K562 (cell line): ENCODE measurements around the gene CHD2. TPM values are rescaled to one million over a fixed set of nuclear protein-coding genes. Genes with fewer than 3 reads are reported as not detected.

ENCODE experiments used
- ATAC-seq: fragments of 200-7000 bp; cut with Tn5 transposase; 3 replicates; pipeline ENCODE4 v1.9.1; 2020; ENCODE audit warnings: moderate library complexity
- BruUV-seq: library from RNA; stranded (reverse); fragments of 400-500 nt; replicated peaks from 2 replicates; lab custom pipeline; 2021; lab: Mats Ljungman, UMichigan
- CTCF ChIA-PET: fragments of 300-600 bp; formaldehyde crosslinking; extraction: SDS; loops from one replicate; lab custom pipeline; 2021; ENCODE audit warnings: low intra/inter-chr PET ratio; lab: Yijun Ruan, JAX
- POLR2A ChIA-PET: fragments of 300-600, 350-650 bp; sonication (Branson Sonifier 250); formaldehyde crosslinking; extraction: SDS; loops from one replicate; lab custom pipeline; 2021; ENCODE audit warnings: antibody characterized with exemption, inconsistent platforms; lab: Yijun Ruan, JAX
- DNase-seq, 4 experiments: peaks; one replicate each; pipeline versions ENCODE4 v3.0.0 to v3.0.0-alpha.2; 2011 to 2018; ENCODE audit warnings: low spot score in 3 of 4, mixed read lengths in 3 of 4; ENCODE audit errors: extremely low read depth in 1 of 4
- FAIRE-seq: peaks from 2 replicates; lab custom pipeline; 2011; peaks lifted over from hg19 to GRCh38; lab: Jason Lieb, UNC
- H2AFZ ChIP-seq: 2 replicates; pipeline ENCODE4 v1.6.0; 2011; ENCODE audit warnings: low read depth, low read length, control low read depth, inconsistent platforms
- H3K27ac ChIP-seq: fragments of 200-600 bp; 3 replicates; pipeline ENCODE4 v1.8.0; 2011; ENCODE audit warnings: low read depth, mild to moderate bottlenecking, control low read depth, inconsistent platforms, low read length, moderate library complexity, mixed read lengths; ENCODE audit errors: extremely low read depth
- H3K27me3 ChIP-seq, 2 experiments: fragments of 300-600 bp in 1 of 2; 2 replicates in 1 of 2; 3 replicates in 1 of 2; pipeline versions ENCODE4 v1.6.0 to v1.8.0; 2011; ENCODE audit warnings: inconsistent platforms in 2 of 2, low read length in 2 of 2, mild to moderate bottlenecking in 1 of 2, mixed read lengths in 1 of 2, moderate library complexity in 1 of 2; ENCODE audit not compliant: control insufficient read depth in 2 of 2, insufficient read depth in 2 of 2
- H3K36me3 ChIP-seq: fragments of 300-600 bp; 3 replicates; pipeline ENCODE4 v1.8.0; 2011; ENCODE audit warnings: mild to moderate bottlenecking, low read length, inconsistent platforms; ENCODE audit not compliant: control insufficient read depth, insufficient read depth
- H3K4me1 ChIP-seq, 2 experiments: fragments of 200-600 bp in 1 of 2; replicated peaks in 1 of 2; 2 replicates in 1 of 2; 3 replicates in 1 of 2; pipeline versions ENCODE4 v1.5.1 to v1.8.0; 2011; ENCODE audit warnings: inconsistent platforms in 2 of 2, low read length in 2 of 2, mild to moderate bottlenecking in 1 of 2, mixed read lengths in 1 of 2, moderate library complexity in 1 of 2; ENCODE audit not compliant: control insufficient read depth in 2 of 2, insufficient read depth in 2 of 2
- H3K4me2 ChIP-seq: 2 replicates; pipeline ENCODE4 v1.6.1; 2011; ENCODE audit warnings: low read length, control low read depth, inconsistent platforms, mixed read lengths; ENCODE audit not compliant: insufficient read depth
- H3K4me3 ChIP-seq: fragments of 200-600 bp; sonication (generic), shearing (Covaris generic); 2 replicates; pipeline ENCODE4 v1.5.1; 2016; ENCODE audit warnings: control low read depth, inconsistent platforms
- H3K79me2 ChIP-seq: fragments of 200-600 bp; 3 replicates; pipeline ENCODE4 v1.8.0; 2011; ENCODE audit warnings: low read length, inconsistent platforms; ENCODE audit not compliant: control insufficient read depth, insufficient read depth
- H3K9ac ChIP-seq, 2 experiments: 2 replicates each; pipeline versions ENCODE4 v1.6.0 to v1.6.1; 2011; ENCODE audit warnings: low read depth in 2 of 2, low read length in 2 of 2, control low read depth in 1 of 2, inconsistent platforms in 1 of 2, mild to moderate bottlenecking in 1 of 2, mixed read lengths in 1 of 2; ENCODE audit not compliant: insufficient read depth in 1 of 2
- H3K9me1 ChIP-seq: one replicate; pipeline ENCODE4 v1.6.0; 2011; ENCODE audit warnings: inconsistent platforms, mild to moderate bottlenecking, low read length, moderate library complexity; ENCODE audit not compliant: control insufficient read depth, insufficient read depth
- H3K9me3 ChIP-seq: replicated peaks from 2 replicates; pipeline ENCODE4 v1.5.1; 2011; ENCODE audit warnings: low read depth, low read length, inconsistent platforms; ENCODE audit not compliant: control insufficient read depth, insufficient read depth
- H4K20me1 ChIP-seq: replicated peaks from 2 replicates; pipeline ENCODE4 v1.6.1; 2011; ENCODE audit warnings: low read length, inconsistent platforms, mixed read lengths; ENCODE audit not compliant: control insufficient read depth, insufficient read depth
- BCL6 ChIP-seq: fragments of 250-450 bp; sonication (Bioruptor Pico); IDR thresholded peaks from 2 replicates; pipeline ENCODE4 v1.4.0; 2020
- CXXC5 ChIP-seq: fragments of 250-450 bp; sonication (Bioruptor Pico); IDR thresholded peaks from 2 replicates; pipeline ENCODE4 v1.8.0; 2022; ENCODE audit warnings: inconsistent platforms, mild to moderate bottlenecking, moderate library complexity
- EZH2 ChIP-seq: IDR thresholded peaks from 2 replicates; pipeline ENCODE4 v1.6.1; 2012; ENCODE audit warnings: low read depth, mild to moderate bottlenecking, inconsistent platforms, low read length, borderline replicate concordance
- HMGN3 ChIP-seq: IDR thresholded peaks from 2 replicates; pipeline ENCODE4 v1.6.1; 2011; ENCODE audit warnings: borderline replicate concordance, low read depth, mild to moderate bottlenecking, mixed read lengths, low read length; ENCODE audit not compliant: insufficient read length; ENCODE audit errors: extremely low read depth
- L3MBTL2 ChIP-seq: fragments of 450-650 bp; IDR thresholded peaks from 2 replicates; pipeline ENCODE4 v1.6.1; 2016; ENCODE audit warnings: mild to moderate bottlenecking, moderate library complexity
- RBFOX2 ChIP-seq: fragments of 200-400 bp; formaldehyde crosslinking; IDR thresholded peaks from 2 replicates; pipeline ENCODE4 v1.6.1; 2017; ENCODE audit warnings: low read depth, mild to moderate bottlenecking, low read length, moderate library complexity
- SRF ChIP-seq, 2 experiments: fragments of 250-450, 450-650 bp in 1 of 2; sonication (Bioruptor Pico) in 1 of 2; sonication (generic) in 1 of 2; formaldehyde crosslinking; IDR thresholded peaks; 2 replicates each; pipeline versions ENCODE4 v1.5.0 to v1.5.1; 2020 to 2022; ENCODE audit warnings: mild to moderate bottlenecking in 1 of 2, missing genetic modification reagents in 1 of 2
- TAF9B ChIP-seq: fragments of 450-650 bp; IDR thresholded peaks from 2 replicates; pipeline ENCODE4 v1.6.1; 2018; ENCODE audit warnings: mild to moderate bottlenecking; ENCODE audit not compliant: partially characterized antibody
- TAL1 ChIP-seq: fragments of 450-650 bp; IDR thresholded peaks from 2 replicates; pipeline ENCODE4 v1.6.1; 2016; ENCODE audit warnings: mild to moderate bottlenecking
- TEAD1 ChIP-seq, 2 experiments: fragments of 450-650 bp in 1 of 2; sonication (generic) in 1 of 2; formaldehyde crosslinking; IDR thresholded peaks; 2 replicates each; pipeline versions ENCODE4 v1.4.0 to v1.8.0; 2020 to 2022; ENCODE audit warnings: mild to moderate bottlenecking in 2 of 2, missing genetic modification reagents in 1 of 2
- XRCC5 ChIP-seq: fragments of 200-400 bp; formaldehyde crosslinking; IDR thresholded peaks from 2 replicates; pipeline ENCODE4 v1.6.1; 2017; ENCODE audit warnings: low read depth, mild to moderate bottlenecking, low read length
- ZFP30 ChIP-seq: fragments of 250-450 bp; sonication (Bioruptor Pico); IDR thresholded peaks from 2 replicates; pipeline ENCODE4 v1.8.0; 2022; ENCODE audit warnings: moderate library complexity, mild to moderate bottlenecking, inconsistent platforms, borderline replicate concordance
- ZKSCAN8 ChIP-seq: fragments of 200-800 bp; sonication (Bioruptor generic); IDR thresholded peaks from 2 replicates; pipeline ENCODE4 v1.6.1; 2016; ENCODE audit warnings: missing genetic modification characterization, missing compliant biosample characterization
- ZNF239 ChIP-seq: fragments of 250-450 bp; sonication (Bioruptor Pico); IDR thresholded peaks from 2 replicates; pipeline ENCODE4 v1.4.0; 2020; ENCODE audit warnings: mild to moderate bottlenecking
- WGBS: fragments of 100-300 bp; shearing (Covaris generic); methylation state at CpG from one replicate; pipeline ENCODE4 v1.1.6; 2016; ENCODE audit warnings: low coverage, mixed read lengths; ENCODE audit not compliant: insufficient coverage; ENCODE audit errors: missing lambda C conversion rate; 5-methylcytosine and 5-hydroxymethylcytosine counted together
- in situ Hi-C: fragments of 300-500 bp; cut with MboI; formaldehyde crosslinking; loops from 4 replicates; pipeline ENCODE4 v1.15.0; 2018; ENCODE audit warnings: inconsistent platforms, mixed read lengths
- intact Hi-C: fragments of 100-400 bp; cut with micrococcal nuclease; formaldehyde crosslinking; loops from 2 replicates; pipeline ENCODE4 v1.14.2; 2022
- polyA plus RNA-seq, 8 experiments: library from polyadenylated mRNA; depleted of rRNA in 4 of 8; stranded (reverse) in 5 of 8; unstranded in 3 of 8; fragments of >200 nt; fragmentation: Nextera tagmentation in 2 of 8; fragmentation: Illumina TruSeq in 1 of 8; extraction: Ambion mirVana in 2 of 8; extraction: Trizol in 1 of 8; gene quantifications; 2 replicates each; pipeline versions ENCODE4 v1.2.1 to v1.2.3, GENCODE V29; 2011 to 2014; ENCODE audit warnings: inconsistent platforms in 1 of 8, missing spikeins in 1 of 8
- total RNA-seq, 7 experiments: library from RNA; depleted of rRNA in 6 of 7; stranded (reverse); fragments of >200 nt in 6 of 7; fragmentation: Illumina TruSeq in 2 of 7; extraction: Trizol in 2 of 7; gene quantifications; 2 replicates each; pipeline versions ENCODE4 v1.2.1 to v1.2.3, GENCODE V29; 2011 to 2021; ENCODE audit warnings: low replicate concordance in 1 of 7
- TF ChIP-seq, protein P1 (sequence below): fragments of 450-650 bp; IDR thresholded peaks from 2 replicates; pipeline ENCODE4 v1.7.1; 2018; ENCODE audit warnings: mild to moderate bottlenecking, low read depth; ENCODE audit not compliant: partially characterized antibody
- TF ChIP-seq, protein P2 (sequence below), 2 experiments: fragments of 450-650 bp; IDR thresholded peaks; 2 replicates each; pipeline ENCODE4 v1.6.1; 2016
- TF ChIP-seq, protein P3 (sequence below): sonication (generic); formaldehyde crosslinking; IDR thresholded peaks from 2 replicates; pipeline ENCODE4 v1.8.1; 2023; ENCODE audit warnings: mild to moderate bottlenecking, missing genetic modification reagents

Gene CHD2
- total and polyA plus RNA-seq, 9 of the 15 experiments (the other 6 are each of a cell fraction or from before 2014, with no cell fraction given): 38.9 to 70.8 (median 56.2) TPM

DNA sequence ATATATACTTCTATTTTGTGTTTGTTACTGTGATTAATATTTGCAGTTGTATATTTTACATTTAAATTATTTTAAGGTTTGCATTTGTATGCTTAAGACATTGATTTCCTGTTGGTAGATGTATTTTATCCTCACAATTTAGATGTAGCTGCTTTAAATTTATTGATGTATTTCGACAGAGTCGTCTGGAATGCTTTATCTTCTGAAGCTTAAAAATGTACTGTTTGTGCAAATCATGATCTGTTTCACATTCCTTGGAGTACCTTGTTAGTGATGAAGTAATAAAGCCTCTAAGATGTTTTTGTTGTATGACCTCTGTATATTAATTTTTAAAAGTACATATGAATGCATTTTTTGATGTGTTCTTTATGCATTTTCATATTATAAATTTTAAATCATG lies 1.9 kb downstream of the CHD2 start:
- H2AFZ ChIP-seq: no peak overlapping the region
- 0% methylated on average over 2 of the region's 2 CpGs for WGBS
- H3K9me3 ChIP-seq: no peaks in the 10 kb centered on the region
- H4K20me1 ChIP-seq: no peaks in the 10 kb centered on the region; the same call in 1 of the 2 replicates
- ATAC-seq (no peak), FAIRE-seq (no peak), DNase-seq (no peak)
- ChIA-PET CTCF (interaction anchor here (0.6 kb wide), 1 partner anchor 553 kb away, joined by 4 read pairs; no protein-coding TSS in a partner anchor), POLR2A (interaction anchor here (0.9 to 8.9 kb wide), 7 partner anchors 12 to 101 kb away, joined by 3 to 109 read pairs (median 23); no protein-coding TSS in a partner anchor)
- peaks cover 53% of the 10 kb centered on the region for H3K36me3 ChIP-seq
- in situ Hi-C loops: no loop called here
- peak overlapping the region; percentile 56 for H3K4me2 ChIP-seq
- peaks cover 0 to 3% of the 10 kb centered on the region in 2 experiments; a peak in 2 of 5 replicates for H3K4me1 ChIP-seq
- no peaks in the 10 kb centered on the region for H3K9me1 ChIP-seq
- intact Hi-C loops: loop anchor here (2.0 kb wide), 1 partner anchor 17 kb away; no protein-coding TSS in a partner anchor
- H3K27me3 ChIP-seq: no peaks in the 10 kb centered on the region
- peak overlapping the region in 1 of 2 experiments; percentile 98; a peak in 3 of 4 replicates for H3K9ac ChIP-seq
- peak overlapping the region; percentile 76 for H3K4me3 ChIP-seq
- BruUV-seq: no TSS peak
- H3K27ac ChIP-seq: peak overlapping the region; percentile 99; the same call in 2 of the 3 replicates
- H3K79me2 ChIP-seq: peaks cover 99% of the 10 kb centered on the region
- no peak for TF ChIP-seq XRCC5
- TF ChIP-seq, protein P1, sequence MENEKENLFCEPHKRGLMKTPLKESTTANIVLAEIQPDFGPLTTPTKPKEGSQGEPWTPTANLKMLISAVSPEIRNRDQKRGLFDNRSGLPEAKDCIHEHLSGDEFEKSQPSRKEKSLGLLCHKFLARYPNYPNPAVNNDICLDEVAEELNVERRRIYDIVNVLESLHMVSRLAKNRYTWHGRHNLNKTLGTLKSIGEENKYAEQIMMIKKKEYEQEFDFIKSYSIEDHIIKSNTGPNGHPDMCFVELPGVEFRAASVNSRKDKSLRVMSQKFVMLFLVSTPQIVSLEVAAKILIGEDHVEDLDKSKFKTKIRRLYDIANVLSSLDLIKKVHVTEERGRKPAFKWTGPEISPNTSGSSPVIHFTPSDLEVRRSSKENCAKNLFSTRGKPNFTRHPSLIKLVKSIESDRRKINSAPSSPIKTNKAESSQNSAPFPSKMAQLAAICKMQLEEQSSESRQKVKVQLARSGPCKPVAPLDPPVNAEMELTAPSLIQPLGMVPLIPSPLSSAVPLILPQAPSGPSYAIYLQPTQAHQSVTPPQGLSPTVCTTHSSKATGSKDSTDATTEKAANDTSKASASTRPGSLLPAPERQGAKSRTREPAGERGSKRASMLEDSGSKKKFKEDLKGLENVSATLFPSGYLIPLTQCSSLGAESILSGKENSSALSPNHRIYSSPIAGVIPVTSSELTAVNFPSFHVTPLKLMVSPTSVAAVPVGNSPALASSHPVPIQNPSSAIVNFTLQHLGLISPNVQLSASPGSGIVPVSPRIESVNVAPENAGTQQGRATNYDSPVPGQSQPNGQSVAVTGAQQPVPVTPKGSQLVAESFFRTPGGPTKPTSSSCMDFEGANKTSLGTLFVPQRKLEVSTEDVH: no peak
- no peak for TF ChIP-seq EZH2
- TF ChIP-seq ZKSCAN8 (CRISPR knock-in tag): peak; percentile 43; the same call in 1 of the 2 replicates
- TF ChIP-seq, protein P2, sequence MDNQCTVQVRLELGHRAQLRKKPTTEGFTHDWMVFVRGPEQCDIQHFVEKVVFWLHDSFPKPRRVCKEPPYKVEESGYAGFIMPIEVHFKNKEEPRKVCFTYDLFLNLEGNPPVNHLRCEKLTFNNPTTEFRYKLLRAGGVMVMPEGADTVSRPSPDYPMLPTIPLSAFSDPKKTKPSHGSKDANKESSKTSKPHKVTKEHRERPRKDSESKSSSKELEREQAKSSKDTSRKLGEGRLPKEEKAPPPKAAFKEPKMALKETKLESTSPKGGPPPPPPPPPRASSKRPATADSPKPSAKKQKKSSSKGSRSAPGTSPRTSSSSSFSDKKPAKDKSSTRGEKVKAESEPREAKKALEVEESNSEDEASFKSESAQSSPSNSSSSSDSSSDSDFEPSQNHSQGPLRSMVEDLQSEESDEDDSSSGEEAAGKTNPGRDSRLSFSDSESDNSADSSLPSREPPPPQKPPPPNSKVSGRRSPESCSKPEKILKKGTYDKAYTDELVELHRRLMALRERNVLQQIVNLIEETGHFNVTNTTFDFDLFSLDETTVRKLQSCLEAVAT (IDR thresholded peaks at IDR 0.05): peak; percentile 59 to 86; a peak in 3 of 4 replicates
- TF ChIP-seq ZNF239 (CRISPR knock-in tag): no peak
- no peak for TF ChIP-seq CXXC5 (CRISPR knock-in tag)
- TF ChIP-seq RBFOX2: peak; percentile 52; the same call in 1 of the 2 replicates
- no peak for TF ChIP-seq SRF (CRISPR knock-in tag; IDR thresholded peaks at IDR 0.05)
- TF ChIP-seq, protein P3, sequence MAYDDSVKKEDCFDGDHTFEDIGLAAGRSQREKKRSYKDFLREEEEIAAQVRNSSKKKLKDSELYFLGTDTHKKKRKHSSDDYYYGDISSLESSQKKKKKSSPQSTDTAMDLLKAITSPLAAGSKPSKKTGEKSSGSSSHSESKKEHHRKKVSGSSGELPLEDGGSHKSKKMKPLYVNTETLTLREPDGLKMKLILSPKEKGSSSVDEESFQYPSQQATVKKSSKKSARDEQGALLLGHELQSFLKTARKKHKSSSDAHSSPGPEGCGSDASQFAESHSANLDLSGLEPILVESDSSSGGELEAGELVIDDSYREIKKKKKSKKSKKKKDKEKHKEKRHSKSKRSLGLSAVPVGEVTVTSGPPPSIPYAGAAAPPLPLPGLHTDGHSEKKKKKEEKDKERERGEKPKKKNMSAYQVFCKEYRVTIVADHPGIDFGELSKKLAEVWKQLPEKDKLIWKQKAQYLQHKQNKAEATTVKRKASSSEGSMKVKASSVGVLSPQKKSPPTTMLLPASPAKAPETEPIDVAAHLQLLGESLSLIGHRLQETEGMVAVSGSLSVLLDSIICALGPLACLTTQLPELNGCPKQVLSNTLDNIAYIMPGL (CRISPR knock-in tag): no peak
- no peak for TF ChIP-seq L3MBTL2
- TF ChIP-seq TAL1: no peak
- TF ChIP-seq TEAD1 (CRISPR knock-in tag; IDR thresholded peaks at IDR 0.05): 0 out of 4 replicates have a peak, but pooled peaks of 1 of the 2 experiments have one; percentile 27
- TF ChIP-seq BCL6 (CRISPR knock-in tag): no peak
- TF ChIP-seq ZFP30: no peak
- TF ChIP-seq TAF9B: peak; percentile 13
- TF ChIP-seq HMGN3: no peak
